Measurements from ENCODE around the gene CLEC10A. TPM values are rescaled to one million over a fixed set of nuclear protein-coding genes. Genes with fewer than 3 reads are reported as not detected.
"Not testable (repeated sequence)": the region's sequence is repeated elsewhere in the genome, so short reads cannot be mapped to it uniquely, and the experiment has no call there.

Gene CLEC10A
- total and polyA plus RNA-seq, 2 experiments from 2014 or later = not detected

GRCh38 chr17:7128160-7128559, 48.1 kb upstream of the CLEC10A start (continued):
- TF ChIP-seq, protein P1, sequence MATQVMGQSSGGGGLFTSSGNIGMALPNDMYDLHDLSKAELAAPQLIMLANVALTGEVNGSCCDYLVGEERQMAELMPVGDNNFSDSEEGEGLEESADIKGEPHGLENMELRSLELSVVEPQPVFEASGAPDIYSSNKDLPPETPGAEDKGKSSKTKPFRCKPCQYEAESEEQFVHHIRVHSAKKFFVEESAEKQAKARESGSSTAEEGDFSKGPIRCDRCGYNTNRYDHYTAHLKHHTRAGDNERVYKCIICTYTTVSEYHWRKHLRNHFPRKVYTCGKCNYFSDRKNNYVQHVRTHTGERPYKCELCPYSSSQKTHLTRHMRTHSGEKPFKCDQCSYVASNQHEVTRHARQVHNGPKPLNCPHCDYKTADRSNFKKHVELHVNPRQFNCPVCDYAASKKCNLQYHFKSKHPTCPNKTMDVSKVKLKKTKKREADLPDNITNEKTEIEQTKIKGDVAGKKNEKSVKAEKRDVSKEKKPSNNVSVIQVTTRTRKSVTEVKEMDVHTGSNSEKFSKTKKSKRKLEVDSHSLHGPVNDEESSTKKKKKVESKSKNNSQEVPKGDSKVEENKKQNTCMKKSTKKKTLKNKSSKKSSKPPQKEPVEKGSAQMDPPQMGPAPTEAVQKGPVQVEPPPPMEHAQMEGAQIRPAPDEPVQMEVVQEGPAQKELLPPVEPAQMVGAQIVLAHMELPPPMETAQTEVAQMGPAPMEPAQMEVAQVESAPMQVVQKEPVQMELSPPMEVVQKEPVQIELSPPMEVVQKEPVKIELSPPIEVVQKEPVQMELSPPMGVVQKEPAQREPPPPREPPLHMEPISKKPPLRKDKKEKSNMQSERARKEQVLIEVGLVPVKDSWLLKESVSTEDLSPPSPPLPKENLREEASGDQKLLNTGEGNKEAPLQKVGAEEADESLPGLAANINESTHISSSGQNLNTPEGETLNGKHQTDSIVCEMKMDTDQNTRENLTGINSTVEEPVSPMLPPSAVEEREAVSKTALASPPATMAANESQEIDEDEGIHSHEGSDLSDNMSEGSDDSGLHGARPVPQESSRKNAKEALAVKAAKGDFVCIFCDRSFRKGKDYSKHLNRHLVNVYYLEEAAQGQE (IDR thresholded peaks at IDR 0.05; ENCODE audit: unreplicated experiment) = no peak
- no peak for TF ChIP-seq NANOG (IDR thresholded peaks at IDR 0.05; ENCODE audit: borderline replicate concordance)

DNA sequence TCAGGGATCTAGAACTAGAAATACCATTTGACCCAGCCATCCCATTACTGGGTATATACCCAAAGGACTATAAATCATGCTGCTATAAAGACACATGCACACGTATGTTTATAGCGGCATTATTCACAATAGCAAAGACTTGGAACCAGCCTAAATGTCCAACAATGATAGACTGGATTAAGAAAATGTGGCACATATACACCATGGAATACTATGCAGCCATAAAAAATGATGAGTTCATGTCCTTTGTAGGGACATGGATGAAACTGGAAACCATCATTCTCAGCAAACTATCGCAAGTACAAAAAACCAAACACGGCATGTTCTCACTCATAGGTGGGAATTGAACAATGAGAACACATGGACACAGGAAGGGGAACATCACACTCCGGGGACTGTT, 47.5 kb upstream of the CLEC10A start:
- H3K4me1 Mint-ChIP-seq = peaks cover 38% of the 10 kb centered on the region
- not testable (repeated sequence) for H2AFZ ChIP-seq; H3K9me3 Mint-ChIP-seq; H3K27me3 ChIP-seq (ENCODE audit: insufficient read depth); H3K27ac ChIP-seq (ENCODE audit: low read depth); H3K36me3 ChIP-seq (ENCODE audit: insufficient read depth); H3K36me3 Mint-ChIP-seq (ENCODE audit: low read depth); H3K27ac Mint-ChIP-seq; ATAC-seq; H4K20me1 ChIP-seq (replicated peaks; ENCODE audit: insufficient read depth); H3K9me2 ChIP-seq (ENCODE audit: insufficient read depth); H3K79me2 ChIP-seq (replicated peaks; ENCODE audit: insufficient read depth); H3K4me3 ChIP-seq; DNase-seq (ENCODE audit: low spot score); H3K4me3 Mint-ChIP-seq; H3K4me2 ChIP-seq
- Histone ChIP-seq H3K4me1 (ENCODE audit: insufficient read depth) (peaks cover 36% of the 10 kb centered on the region), H3F3A (replicated peaks; ENCODE audit: low read depth) (peaks cover 16% of the 10 kb centered on the region)
- H3K27me3 Mint-ChIP-seq (ENCODE audit: insufficient read depth, low read depth, poor library complexity) = peaks cover 14% of the 10 kb centered on the region

GRCh38 chr17:7126386-7126785, 46.3 kb upstream of the CLEC10A start:
- not testable (repeated sequence) for H3K27ac Mint-ChIP-seq; H3K36me3 ChIP-seq (ENCODE audit: insufficient read depth); H3K27me3 ChIP-seq (ENCODE audit: insufficient read depth); H3K27ac ChIP-seq (ENCODE audit: low read depth); H3K4me3 Mint-ChIP-seq; H3K9me3 Mint-ChIP-seq; H3K9me2 ChIP-seq (ENCODE audit: insufficient read depth); H3F3A ChIP-seq (replicated peaks; ENCODE audit: low read depth); H3K27me3 Mint-ChIP-seq (ENCODE audit: insufficient read depth, low read depth, poor library complexity); H3K4me2 ChIP-seq; H3K36me3 Mint-ChIP-seq (ENCODE audit: low read depth); H2AFZ ChIP-seq; H3K79me2 ChIP-seq (replicated peaks; ENCODE audit: insufficient read depth); H3K4me3 ChIP-seq; H4K20me1 ChIP-seq (replicated peaks; ENCODE audit: insufficient read depth); DNase-seq (ENCODE audit: low spot score); ATAC-seq
- H3K4me1 Mint-ChIP-seq = peaks cover 30% of the 10 kb centered on the region
- TF ChIP-seq, protein P2, sequence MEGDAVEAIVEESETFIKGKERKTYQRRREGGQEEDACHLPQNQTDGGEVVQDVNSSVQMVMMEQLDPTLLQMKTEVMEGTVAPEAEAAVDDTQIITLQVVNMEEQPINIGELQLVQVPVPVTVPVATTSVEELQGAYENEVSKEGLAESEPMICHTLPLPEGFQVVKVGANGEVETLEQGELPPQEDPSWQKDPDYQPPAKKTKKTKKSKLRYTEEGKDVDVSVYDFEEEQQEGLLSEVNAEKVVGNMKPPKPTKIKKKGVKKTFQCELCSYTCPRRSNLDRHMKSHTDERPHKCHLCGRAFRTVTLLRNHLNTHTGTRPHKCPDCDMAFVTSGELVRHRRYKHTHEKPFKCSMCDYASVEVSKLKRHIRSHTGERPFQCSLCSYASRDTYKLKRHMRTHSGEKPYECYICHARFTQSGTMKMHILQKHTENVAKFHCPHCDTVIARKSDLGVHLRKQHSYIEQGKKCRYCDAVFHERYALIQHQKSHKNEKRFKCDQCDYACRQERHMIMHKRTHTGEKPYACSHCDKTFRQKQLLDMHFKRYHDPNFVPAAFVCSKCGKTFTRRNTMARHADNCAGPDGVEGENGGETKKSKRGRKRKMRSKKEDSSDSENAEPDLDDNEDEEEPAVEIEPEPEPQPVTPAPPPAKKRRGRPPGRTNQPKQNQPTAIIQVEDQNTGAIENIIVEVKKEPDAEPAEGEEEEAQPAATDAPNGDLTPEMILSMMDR (conservative IDR thresholded peaks at IDR 0.05; ENCODE audit: low read depth in 2 of 2) = peak; percentile 20 to 30; a peak in 2 of 4 replicates
- peaks cover 29% of the 10 kb centered on the region for H3K4me1 ChIP-seq (ENCODE audit: insufficient read depth)

Measured in GM23338 (cell line).